ENCODE data around the gene STAC3. TPM values are rescaled to one million over a fixed set of nuclear protein-coding genes. Genes with fewer than 3 reads are reported as not detected.

STAC3 gene
- total and polyA plus RNA-seq, 2 of the 13 experiments (the other 11 are each of a cell fraction or from before 2014, with no cell fraction given) = 0.18 to 0.22 TPM

DNA sequence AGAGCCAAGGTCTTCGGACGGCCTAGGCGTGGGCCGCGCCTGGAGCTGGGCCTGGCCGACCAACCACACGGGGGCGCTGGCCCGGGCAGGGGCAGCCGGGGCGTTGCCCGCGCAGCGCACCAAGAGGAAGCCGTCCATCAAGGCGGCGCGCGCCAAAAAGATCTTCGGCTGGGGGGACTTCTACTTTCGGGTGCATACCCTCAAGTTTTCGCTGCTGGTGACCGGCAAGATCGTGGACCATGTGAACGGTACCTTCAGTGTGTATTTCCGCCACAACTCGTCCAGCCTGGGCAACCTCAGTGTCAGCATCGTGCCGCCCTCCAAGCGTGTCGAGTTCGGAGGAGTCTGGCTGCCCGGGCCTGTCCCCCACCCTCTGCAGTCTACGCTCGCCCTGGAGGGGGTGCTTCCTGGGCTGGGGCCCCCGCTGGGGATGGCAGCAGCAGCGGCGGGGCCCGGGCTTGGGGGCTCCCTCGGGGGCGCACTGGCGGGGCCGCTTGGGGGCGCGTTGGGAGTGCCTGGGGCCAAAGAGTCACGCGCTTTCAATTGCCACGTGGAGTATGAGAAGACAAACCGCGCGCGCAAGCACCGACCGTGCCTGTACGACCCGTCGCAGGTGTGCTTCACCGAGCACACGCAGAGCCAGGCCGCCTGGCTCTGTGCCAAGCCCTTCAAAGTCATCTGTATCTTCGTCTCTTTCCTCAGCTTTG lies 25.9 kb downstream of the STAC3 start (continued):
- TF ChIP-seq, protein P1, sequence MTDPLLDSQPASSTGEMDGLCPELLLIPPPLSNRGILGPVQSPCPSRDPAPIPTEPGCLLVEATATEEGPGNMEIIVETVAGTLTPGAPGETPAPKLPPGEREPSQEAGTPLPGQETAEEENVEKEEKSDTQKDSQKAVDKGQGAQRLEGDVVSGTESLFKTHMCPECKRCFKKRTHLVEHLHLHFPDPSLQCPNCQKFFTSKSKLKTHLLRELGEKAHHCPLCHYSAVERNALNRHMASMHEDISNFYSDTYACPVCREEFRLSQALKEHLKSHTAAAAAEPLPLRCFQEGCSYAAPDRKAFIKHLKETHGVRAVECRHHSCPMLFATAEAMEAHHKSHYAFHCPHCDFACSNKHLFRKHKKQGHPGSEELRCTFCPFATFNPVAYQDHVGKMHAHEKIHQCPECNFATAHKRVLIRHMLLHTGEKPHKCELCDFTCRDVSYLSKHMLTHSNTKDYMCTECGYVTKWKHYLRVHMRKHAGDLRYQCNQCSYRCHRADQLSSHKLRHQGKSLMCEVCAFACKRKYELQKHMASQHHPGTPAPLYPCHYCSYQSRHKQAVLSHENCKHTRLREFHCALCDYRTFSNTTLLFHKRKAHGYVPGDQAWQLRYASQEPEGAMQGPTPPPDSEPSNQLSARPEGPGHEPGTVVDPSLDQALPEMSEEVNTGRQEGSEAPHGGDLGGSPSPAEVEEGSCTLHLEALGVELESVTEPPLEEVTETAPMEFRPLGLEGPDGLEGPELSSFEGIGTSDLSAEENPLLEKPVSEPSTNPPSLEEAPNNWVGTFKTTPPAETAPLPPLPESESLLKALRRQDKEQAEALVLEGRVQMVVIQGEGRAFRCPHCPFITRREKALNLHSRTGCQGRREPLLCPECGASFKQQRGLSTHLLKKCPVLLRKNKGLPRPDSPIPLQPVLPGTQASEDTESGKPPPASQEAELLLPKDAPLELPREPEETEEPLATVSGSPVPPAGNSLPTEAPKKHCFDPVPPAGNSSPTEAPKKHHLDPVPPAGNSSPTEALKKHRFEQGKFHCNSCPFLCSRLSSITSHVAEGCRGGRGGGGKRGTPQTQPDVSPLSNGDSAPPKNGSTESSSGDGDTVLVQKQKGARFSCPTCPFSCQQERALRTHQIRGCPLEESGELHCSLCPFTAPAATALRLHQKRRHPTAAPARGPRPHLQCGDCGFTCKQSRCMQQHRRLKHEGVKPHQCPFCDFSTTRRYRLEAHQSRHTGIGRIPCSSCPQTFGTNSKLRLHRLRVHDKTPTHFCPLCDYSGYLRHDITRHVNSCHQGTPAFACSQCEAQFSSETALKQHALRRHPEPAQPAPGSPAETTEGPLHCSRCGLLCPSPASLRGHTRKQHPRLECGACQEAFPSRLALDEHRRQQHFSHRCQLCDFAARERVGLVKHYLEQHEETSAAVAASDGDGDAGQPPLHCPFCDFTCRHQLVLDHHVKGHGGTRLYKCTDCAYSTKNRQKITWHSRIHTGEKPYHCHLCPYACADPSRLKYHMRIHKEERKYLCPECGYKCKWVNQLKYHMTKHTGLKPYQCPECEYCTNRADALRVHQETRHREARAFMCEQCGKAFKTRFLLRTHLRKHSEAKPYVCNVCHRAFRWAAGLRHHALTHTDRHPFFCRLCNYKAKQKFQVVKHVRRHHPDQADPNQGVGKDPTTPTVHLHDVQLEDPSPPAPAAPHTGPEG (CRISPR knock-in tag; IDR thresholded peaks at IDR 0.05) = no peak
- no peak for TF ChIP-seq IKZF4 (CRISPR knock-in tag; IDR thresholded peaks at IDR 0.05; ENCODE audit: borderline replicate concordance, low read depth, not compliant biosample characterization)
- TF ChIP-seq IRX3 (CRISPR knock-in tag; IDR thresholded peaks at IDR 0.05; ENCODE audit: borderline replicate concordance, low read depth) = no peak
- no peak for TF ChIP-seq YEATS2 (CRISPR knock-in tag; IDR thresholded peaks at IDR 0.05; ENCODE audit: borderline replicate concordance)
- TF ChIP-seq, protein P2, sequence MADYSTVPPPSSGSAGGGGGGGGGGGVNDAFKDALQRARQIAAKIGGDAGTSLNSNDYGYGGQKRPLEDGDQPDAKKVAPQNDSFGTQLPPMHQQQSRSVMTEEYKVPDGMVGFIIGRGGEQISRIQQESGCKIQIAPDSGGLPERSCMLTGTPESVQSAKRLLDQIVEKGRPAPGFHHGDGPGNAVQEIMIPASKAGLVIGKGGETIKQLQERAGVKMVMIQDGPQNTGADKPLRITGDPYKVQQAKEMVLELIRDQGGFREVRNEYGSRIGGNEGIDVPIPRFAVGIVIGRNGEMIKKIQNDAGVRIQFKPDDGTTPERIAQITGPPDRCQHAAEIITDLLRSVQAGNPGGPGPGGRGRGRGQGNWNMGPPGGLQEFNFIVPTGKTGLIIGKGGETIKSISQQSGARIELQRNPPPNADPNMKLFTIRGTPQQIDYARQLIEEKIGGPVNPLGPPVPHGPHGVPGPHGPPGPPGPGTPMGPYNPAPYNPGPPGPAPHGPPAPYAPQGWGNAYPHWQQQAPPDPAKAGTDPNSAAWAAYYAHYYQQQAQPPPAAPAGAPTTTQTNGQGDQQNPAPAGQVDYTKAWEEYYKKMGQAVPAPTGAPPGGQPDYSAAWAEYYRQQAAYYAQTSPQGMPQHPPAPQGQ (CRISPR knock-in tag; IDR thresholded peaks at IDR 0.05; ENCODE audit: borderline replicate concordance) = no peak
- no peak for TF ChIP-seq ZNF788 (CRISPR knock-in tag; IDR thresholded peaks at IDR 0.05; ENCODE audit: borderline replicate concordance)
- TF ChIP-seq ZSCAN21 (CRISPR knock-in tag; IDR thresholded peaks at IDR 0.05; ENCODE audit: borderline replicate concordance) = no peak
- TF ChIP-seq RBFOX2 (IDR thresholded peaks at IDR 0.05; ENCODE audit: low read depth, low read length) = no peak
- TF ChIP-seq, protein P3, sequence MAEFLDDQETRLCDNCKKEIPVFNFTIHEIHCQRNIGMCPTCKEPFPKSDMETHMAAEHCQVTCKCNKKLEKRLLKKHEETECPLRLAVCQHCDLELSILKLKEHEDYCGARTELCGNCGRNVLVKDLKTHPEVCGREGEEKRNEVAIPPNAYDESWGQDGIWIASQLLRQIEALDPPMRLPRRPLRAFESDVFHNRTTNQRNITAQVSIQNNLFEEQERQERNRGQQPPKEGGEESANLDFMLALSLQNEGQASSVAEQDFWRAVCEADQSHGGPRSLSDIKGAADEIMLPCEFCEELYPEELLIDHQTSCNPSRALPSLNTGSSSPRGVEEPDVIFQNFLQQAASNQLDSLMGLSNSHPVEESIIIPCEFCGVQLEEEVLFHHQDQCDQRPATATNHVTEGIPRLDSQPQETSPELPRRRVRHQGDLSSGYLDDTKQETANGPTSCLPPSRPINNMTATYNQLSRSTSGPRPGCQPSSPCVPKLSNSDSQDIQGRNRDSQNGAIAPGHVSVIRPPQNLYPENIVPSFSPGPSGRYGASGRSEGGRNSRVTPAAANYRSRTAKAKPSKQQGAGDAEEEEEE (CRISPR knock-in tag; IDR thresholded peaks at IDR 0.05; ENCODE audit: borderline replicate concordance) = no peak
- no peak for TF ChIP-seq RBM39 (IDR thresholded peaks at IDR 0.05; ENCODE audit: low read depth, low read length, poor library complexity, severe bottlenecking)
- TF ChIP-seq, protein P4, sequence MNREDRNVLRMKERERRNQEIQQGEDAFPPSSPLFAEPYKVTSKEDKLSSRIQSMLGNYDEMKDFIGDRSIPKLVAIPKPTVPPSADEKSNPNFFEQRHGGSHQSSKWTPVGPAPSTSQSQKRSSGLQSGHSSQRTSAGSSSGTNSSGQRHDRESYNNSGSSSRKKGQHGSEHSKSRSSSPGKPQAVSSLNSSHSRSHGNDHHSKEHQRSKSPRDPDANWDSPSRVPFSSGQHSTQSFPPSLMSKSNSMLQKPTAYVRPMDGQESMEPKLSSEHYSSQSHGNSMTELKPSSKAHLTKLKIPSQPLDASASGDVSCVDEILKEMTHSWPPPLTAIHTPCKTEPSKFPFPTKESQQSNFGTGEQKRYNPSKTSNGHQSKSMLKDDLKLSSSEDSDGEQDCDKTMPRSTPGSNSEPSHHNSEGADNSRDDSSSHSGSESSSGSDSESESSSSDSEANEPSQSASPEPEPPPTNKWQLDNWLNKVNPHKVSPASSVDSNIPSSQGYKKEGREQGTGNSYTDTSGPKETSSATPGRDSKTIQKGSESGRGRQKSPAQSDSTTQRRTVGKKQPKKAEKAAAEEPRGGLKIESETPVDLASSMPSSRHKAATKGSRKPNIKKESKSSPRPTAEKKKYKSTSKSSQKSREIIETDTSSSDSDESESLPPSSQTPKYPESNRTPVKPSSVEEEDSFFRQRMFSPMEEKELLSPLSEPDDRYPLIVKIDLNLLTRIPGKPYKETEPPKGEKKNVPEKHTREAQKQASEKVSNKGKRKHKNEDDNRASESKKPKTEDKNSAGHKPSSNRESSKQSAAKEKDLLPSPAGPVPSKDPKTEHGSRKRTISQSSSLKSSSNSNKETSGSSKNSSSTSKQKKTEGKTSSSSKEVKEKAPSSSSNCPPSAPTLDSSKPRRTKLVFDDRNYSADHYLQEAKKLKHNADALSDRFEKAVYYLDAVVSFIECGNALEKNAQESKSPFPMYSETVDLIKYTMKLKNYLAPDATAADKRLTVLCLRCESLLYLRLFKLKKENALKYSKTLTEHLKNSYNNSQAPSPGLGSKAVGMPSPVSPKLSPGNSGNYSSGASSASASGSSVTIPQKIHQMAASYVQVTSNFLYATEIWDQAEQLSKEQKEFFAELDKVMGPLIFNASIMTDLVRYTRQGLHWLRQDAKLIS (CRISPR knock-in tag; IDR thresholded peaks at IDR 0.05) = no peak
- TF ChIP-seq MED1 (CRISPR knock-in tag; IDR thresholded peaks at IDR 0.05) = no peak
- no peak for TF ChIP-seq ZNF768 (CRISPR knock-in tag; IDR thresholded peaks at IDR 0.05)
- TF ChIP-seq ZFX (CRISPR knock-in tag; IDR thresholded peaks at IDR 0.05; ENCODE audit: low read depth) = peak; percentile 74
